ENCODE results near the gene ATRN.

GRCh38 chr20:3447321-3447720, 23.5 kb upstream of the ATRN start:
- TF ChIP-seq CTCF (IDR thresholded peaks at IDR 0.05; ENCODE audit: extremely low read depth in 1 of 2, insufficient read depth in 1 of 2, low read depth in 1 of 2, low read length in 2 of 2) (no peak), EZH2 (IDR thresholded peaks at IDR 0.05; ENCODE audit: borderline replicate concordance, low read depth, low read length, severe bottlenecking) (no peak), POLR2A (IDR thresholded peaks at IDR 0.05; ENCODE audit: low read depth, low read length) (no peak), POLR2AphosphoS5 (IDR thresholded peaks at IDR 0.05; ENCODE audit: insufficient read depth, low read depth, low read length) (no peak)
